DMS 273 (cell line): ENCODE data around the gene TOP3B.

Source experiments
- DNase-seq: peaks from one replicate; lab custom pipeline; 2025; ENCODE audit not compliant: unreplicated experiment; lab: John Stamatoyannopoulos, UW

The TOP3B gene

GRCh38 chr22:22013559-22014284 is 31.1 kb upstream of the TOP3B start:
- DNase-seq = no peak

- no peak for DNase-seq
These were observed 29.4 kb upstream of the TOP3B start for GRCh38 chr22:22011964-22012363.

- DNase-seq = no peak
These were observed 27.8 kb upstream of the TOP3B start for GRCh38 chr22:22010358-22010757.

GRCh38 chr22:22009661-22010060 is 27.1 kb upstream of the TOP3B start:
- DNase-seq = no peak

GRCh38 chr22:22006596-22006990 is 24.0 kb upstream of the TOP3B start:
- no peak for DNase-seq

- DNase-seq = no peak
These were observed 23.5 kb upstream of the TOP3B start for GRCh38 chr22:22005945-22006595.

- no peak for DNase-seq
These were observed 20.6 kb upstream of the TOP3B start for GRCh38 chr22:22003233-22003632.

GRCh38 chr22:22002526-22003055 is 20.0 kb upstream of the TOP3B start:
- no peak for DNase-seq

- no peak for DNase-seq
These were observed 19.3 kb upstream of the TOP3B start for GRCh38 chr22:22001664-22002525.

GRCh38 chr22:21998595-21999247 is 16.1 kb upstream of the TOP3B start:
- no peak for DNase-seq

GRCh38 chr22:21996175-21996720 is 13.7 kb upstream of the TOP3B start:
- no peak for DNase-seq

- no peak for DNase-seq
These were observed 13.1 kb upstream of the TOP3B start for GRCh38 chr22:21995660-21996059.

GRCh38 chr22:21994881-21995444 is 12.4 kb upstream of the TOP3B start:
- DNase-seq = no peak

- DNase-seq = no peak
These were observed 10.1 kb upstream of the TOP3B start for GRCh38 chr22:21992593-21993237.

GRCh38 chr22:21991774-21992173 is 9.2 kb upstream of the TOP3B start:
- no peak for DNase-seq

GRCh38 chr22:21991304-21991596 is 8.7 kb upstream of the TOP3B start:
- no peak for DNase-seq

- DNase-seq = no peak
These were observed 8.1 kb upstream of the TOP3B start for GRCh38 chr22:21990445-21991303.

GRCh38 chr22:21989049-21989448 is 6.5 kb upstream of the TOP3B start:
- no peak for DNase-seq

GRCh38 chr22:21985214-21985613 is 2.6 kb upstream of the TOP3B start:
- DNase-seq = no peak
